Neutrophil (primary cell): ENCODE measurements around the gene CRYGB.

ENCODE experiments used
- H3K27ac ChIP-seq: fragments of 200-600 bp; sonication (generic); 2 replicates; pipeline ENCODE4 v1.5.1; 2016; ENCODE audit warnings: mild to moderate bottlenecking, moderate library complexity
- H3K27me3 ChIP-seq: fragments of 200-600 bp; sonication (generic); 2 replicates; pipeline ENCODE4 v1.6.0; 2016; ENCODE audit warnings: mild to moderate bottlenecking
- H3K36me3 ChIP-seq: fragments of 200-600 bp; sonication (generic); 2 replicates; pipeline ENCODE4 v1.5.1; 2017
- H3K4me1 ChIP-seq, 2 experiments: fragments of 200-600 bp in 1 of 2; sonication (generic) in 1 of 2; 1 replicate in 1 of 2; 2 replicates in 1 of 2; pipeline versions ENCODE4 v1.5.1 to v1.6.1; 2013 to 2016; ENCODE audit warnings: low read depth in 1 of 2, low read length in 1 of 2, mild to moderate bottlenecking in 1 of 2, moderate library complexity in 1 of 2; ENCODE audit not compliant: control insufficient read depth in 1 of 2, insufficient read depth in 1 of 2
- H3K4me3 ChIP-seq, 2 experiments: fragments of 200-600 bp in 1 of 2; sonication (generic) in 1 of 2; 1 replicate in 1 of 2; 2 replicates in 1 of 2; pipeline ENCODE4 v1.5.1; 2013 to 2016; ENCODE audit warnings: low read depth in 1 of 2, low read length in 1 of 2, mild to moderate bottlenecking in 1 of 2, moderate library complexity in 1 of 2
- H3K9me3 ChIP-seq: fragments of 200-600 bp; sonication (generic); 2 replicates; pipeline ENCODE4 v1.5.1; 2016
- CTCF ChIP-seq: fragments of 200-600 bp; sonication (generic); IDR thresholded peaks from 2 replicates; pipeline ENCODE4 v1.5.1; 2016; ENCODE audit warnings: antibody characterized with exemption

CRYGB gene

GRCh38 chr2:208179028-208179609, 33.2 kb upstream of the CRYGB start:
- TF ChIP-seq CTCF = no peak
- no peaks in the 10 kb centered on the region for H3K36me3 ChIP-seq

GRCh38 chr2:208175840-208176153, 29.8 kb upstream of the CRYGB start:
- Histone ChIP-seq H3K4me3 (no peak overlapping the region), H3K36me3 (no peaks in the 10 kb centered on the region), H3K4me1 (peaks cover 10 to 13% of the 10 kb centered on the region in 2 experiments), H3K27ac (no peak overlapping the region), H3K9me3 (no peaks in the 10 kb centered on the region), H3K27me3 (no peaks in the 10 kb centered on the region)
- TF ChIP-seq CTCF = no peak

More at GRCh38 chr2:208179028-208179609, 33.2 kb upstream of the CRYGB start:
- Histone ChIP-seq H3K4me1 (peaks cover 9 to 10% of the 10 kb centered on the region in 2 experiments), H3K9me3 (no peaks in the 10 kb centered on the region), H3K27ac (no peak overlapping the region), H3K4me3 (no peak overlapping the region), H3K27me3 (peaks cover 9% of the 10 kb centered on the region)

GRCh38 chr2:208175069-208175839, 29.3 kb upstream of the CRYGB start:
- H3K36me3 ChIP-seq = no peaks in the 10 kb centered on the region
- no peak overlapping the region for H3K27ac ChIP-seq
- peak; percentile 79 for TF ChIP-seq CTCF
- peaks cover 10 to 13% of the 10 kb centered on the region in 2 experiments for H3K4me1 ChIP-seq
- no peak overlapping the region for H3K4me3 ChIP-seq
- no peaks in the 10 kb centered on the region for H3K27me3 ChIP-seq
- no peaks in the 10 kb centered on the region for H3K9me3 ChIP-seq

- Histone ChIP-seq H3K4me3 (no peak overlapping the region), H3K27me3 (no peaks in the 10 kb centered on the region), H3K36me3 (no peaks in the 10 kb centered on the region), H3K27ac (no peak overlapping the region), H3K9me3 (no peaks in the 10 kb centered on the region), H3K4me1 (peaks cover 10 to 13% of the 10 kb centered on the region in 2 experiments)
- TF ChIP-seq CTCF = no peak
Measured at GRCh38 chr2:208174144-208174543, 28.2 kb upstream of the CRYGB start.

- Histone ChIP-seq H3K4me1 (peaks cover 10 to 13% of the 10 kb centered on the region in 2 experiments), H3K9me3 (no peaks in the 10 kb centered on the region), H3K4me3 (peak overlapping the region in 1 of 2 experiments; percentile 4), H3K36me3 (no peaks in the 10 kb centered on the region), H3K27me3 (no peaks in the 10 kb centered on the region), H3K27ac (peak overlapping the region; percentile 55)
- no peak for TF ChIP-seq CTCF
Measured at GRCh38 chr2:208172125-208172524, 26.2 kb upstream of the CRYGB start.
